Vagina (tissue), 2 donors: ENCODE measurements around the gene AVPR1B. TPM values are rescaled to one million over a fixed set of nuclear protein-coding genes. Genes with fewer than 3 reads are reported as not detected.

Experiments
- DNase-seq, 2 donors: peaks; one replicate each; pipeline ENCODE4 v3.0.0-alpha.2; 2017; ENCODE audit errors: extremely low spot score in 2 of 2
- H3K27ac ChIP-seq: fragments of 200-600 bp; sonication (generic); one replicate; pipeline ENCODE4 v1.5.1; 2019
- H3K27me3 ChIP-seq: fragments of 200-600 bp; sonication (generic); one replicate; pipeline ENCODE4 v1.5.1; 2019
- H3K36me3 ChIP-seq, 2 donors: fragments of 200-600 bp; sonication (generic); one replicate each; pipeline ENCODE4 v1.5.1; 2017 to 2019
- H3K4me1 ChIP-seq: fragments of 200-600 bp; sonication (generic); one replicate; pipeline ENCODE4 v1.5.1; 2019
- H3K4me3 ChIP-seq, 2 donors: fragments of 200-600 bp; sonication (generic); 1 replicate in 1 of 2; 2 replicates in 1 of 2; pipeline ENCODE4 v1.5.1; 2016 to 2019
- H3K9me3 ChIP-seq: fragments of 200-600 bp; sonication (generic); one replicate; pipeline ENCODE4 v1.5.1; 2019
- CTCF ChIP-seq, 3 experiments: fragments of 450-650 bp in 2 of 3; fragments of 200-600 bp in 1 of 3; sonication (generic) in 1 of 3; IDR thresholded peaks; one replicate each; pipeline ENCODE4 v1.5.1; 2017 to 2019; ENCODE audit warnings: antibody characterized with exemption in 3 of 3, mild to moderate bottlenecking in 2 of 3, moderate library complexity in 2 of 3
- POLR2A ChIP-seq, 2 donors: fragments of 450-650 bp; IDR thresholded peaks; one replicate each; pipeline ENCODE4 v1.6.1; 2017; ENCODE audit warnings: antibody characterized with exemption in 2 of 2, mild to moderate bottlenecking in 2 of 2, moderate library complexity in 2 of 2
- POLR2AphosphoS5 ChIP-seq, 2 donors: sonication (generic); formaldehyde crosslinking; IDR thresholded peaks; one replicate each; pipeline ENCODE4 v1.9.0; 2017; ENCODE audit warnings: antibody characterized with exemption in 2 of 2, mild to moderate bottlenecking in 2 of 2, low read depth in 1 of 2; ENCODE audit not compliant: insufficient read depth in 1 of 2
- intact Hi-C: fragments of 100-400 bp; cut with DNase I; formaldehyde crosslinking; loops from one replicate; pipeline ENCODE4 v1.15.1; 2023
- total RNA-seq: library from RNA; depleted of rRNA; stranded (reverse); fragments of >200 nt; gene quantifications from one replicate; pipeline ENCODE4 v1.2.3, GENCODE V29; 2016

AVPR1B gene
- total RNA-seq, 1 donor from 2014 or later: not detected

- H3K4me3 ChIP-seq: no peak overlapping the region
- H3K9me3 ChIP-seq: no peaks in the 10 kb centered on the region
- no peaks in the 10 kb centered on the region for H3K36me3 ChIP-seq
- intact Hi-C loops: no loop called here
- H3K27ac ChIP-seq: no peak overlapping the region
- no peaks in the 10 kb centered on the region for H3K4me1 ChIP-seq
- TF ChIP-seq POLR2A (IDR thresholded peaks at IDR 0.05) (no peak), CTCF (IDR thresholded peaks at IDR 0.05) (no peak), POLR2AphosphoS5 (IDR thresholded peaks at IDR 0.05; ENCODE audit: insufficient read depth in 1 of 2, low read depth in 1 of 2) (no peak)
- no peaks in the 10 kb centered on the region for H3K27me3 ChIP-seq
- no peak for DNase-seq
Measured at GRCh38 chr1:206087091-206087490, 30.1 kb downstream of the AVPR1B start.

GRCh38 chr1:206083750-206084149 is 33.4 kb downstream of the AVPR1B start:
- H3K27ac ChIP-seq: no peak overlapping the region
- no peaks in the 10 kb centered on the region for H3K9me3 ChIP-seq
- intact Hi-C loops: no loop called here
- no peaks in the 10 kb centered on the region for H3K4me1 ChIP-seq
- H3K36me3 ChIP-seq: no peaks in the 10 kb centered on the region
- DNase-seq: no peak
- H3K27me3 ChIP-seq: no peaks in the 10 kb centered on the region
- TF ChIP-seq POLR2A (IDR thresholded peaks at IDR 0.05): no peak
- TF ChIP-seq CTCF (IDR thresholded peaks at IDR 0.05): no peak
- no peak overlapping the region for H3K4me3 ChIP-seq

DNA sequence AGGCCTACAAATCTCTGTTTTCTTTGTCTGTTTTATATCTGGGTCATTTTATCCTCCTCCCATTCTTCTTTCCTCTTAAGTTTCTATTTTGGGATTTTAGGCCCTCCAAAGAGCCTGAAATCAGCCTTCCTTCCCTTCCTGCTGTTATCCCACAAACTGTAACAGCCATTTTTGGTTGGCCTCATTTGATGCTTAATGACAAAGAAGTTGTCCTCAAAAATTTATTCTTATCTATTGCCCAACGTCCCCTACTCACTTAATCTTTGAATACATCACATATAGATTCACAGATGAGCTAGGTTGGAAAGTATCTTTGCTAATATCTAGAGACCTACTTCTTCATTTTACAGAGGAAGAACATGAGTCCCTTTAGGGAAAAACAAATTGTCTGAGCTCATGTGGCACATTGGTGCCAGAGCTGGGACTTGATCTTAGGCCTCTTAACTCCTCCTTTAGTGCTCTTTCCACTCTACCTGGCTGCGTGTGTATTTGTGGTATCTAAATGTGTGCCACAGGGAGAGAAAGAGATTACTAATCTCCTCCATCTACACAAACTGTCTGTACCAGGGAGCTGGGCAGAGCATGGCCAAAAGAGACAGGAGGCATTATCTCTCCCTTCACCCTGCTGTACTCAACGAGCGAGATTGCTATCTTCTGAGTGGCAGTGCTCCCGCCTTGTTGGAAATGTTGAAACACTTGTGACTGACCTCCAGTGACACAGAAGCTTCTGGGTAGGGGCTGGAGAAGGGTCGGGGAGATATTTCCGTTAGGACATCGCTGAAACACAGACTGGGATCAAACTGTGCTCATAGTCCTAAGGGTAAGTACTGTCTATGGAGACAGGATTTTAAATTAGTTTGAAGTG is 34.1 kb downstream of the AVPR1B start:
- H3K36me3 ChIP-seq: no peaks in the 10 kb centered on the region
- H3K4me1 ChIP-seq: no peaks in the 10 kb centered on the region
- no peaks in the 10 kb centered on the region for H3K27me3 ChIP-seq
- TF ChIP-seq POLR2A (IDR thresholded peaks at IDR 0.05) (no peak), CTCF (IDR thresholded peaks at IDR 0.05) (no peak), POLR2AphosphoS5 (IDR thresholded peaks at IDR 0.05; ENCODE audit: insufficient read depth in 1 of 2, low read depth in 1 of 2) (no peak)
- intact Hi-C loops: no loop called here
- H3K4me3 ChIP-seq: no peak overlapping the region
- H3K27ac ChIP-seq: no peak overlapping the region
- H3K9me3 ChIP-seq: no peaks in the 10 kb centered on the region
- no peak for DNase-seq

DNA sequence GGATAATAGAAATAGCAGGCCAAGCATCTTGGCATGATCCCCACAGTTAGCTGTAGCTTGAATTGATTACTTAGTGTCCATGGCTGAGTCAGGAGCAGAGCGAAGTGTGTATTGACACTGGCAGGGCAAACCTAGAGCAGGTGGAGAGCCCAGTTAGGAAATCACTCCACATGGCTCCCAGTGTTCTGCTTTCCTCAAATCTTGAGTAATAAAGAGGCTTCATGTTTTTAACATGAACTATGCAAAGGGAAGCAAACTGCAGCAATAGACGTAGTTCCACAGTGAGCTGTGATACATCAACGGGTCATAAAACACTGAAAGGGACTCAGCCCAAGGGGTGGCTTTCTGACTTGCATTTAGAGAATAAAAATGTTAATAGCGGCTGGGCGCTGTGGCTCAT is 35.3 kb downstream of the AVPR1B start:
- H3K4me1 ChIP-seq: no peaks in the 10 kb centered on the region
- H3K4me3 ChIP-seq: no peak overlapping the region
- H3K27me3 ChIP-seq: no peaks in the 10 kb centered on the region
- intact Hi-C loops: no loop called here
- no peaks in the 10 kb centered on the region for H3K36me3 ChIP-seq
- DNase-seq: no peak
- H3K27ac ChIP-seq: no peak overlapping the region
- TF ChIP-seq CTCF (IDR thresholded peaks at IDR 0.05) (no peak), POLR2AphosphoS5 (IDR thresholded peaks at IDR 0.05; ENCODE audit: insufficient read depth in 1 of 2, low read depth in 1 of 2) (no peak), POLR2A (IDR thresholded peaks at IDR 0.05) (no peak)
- no peaks in the 10 kb centered on the region for H3K9me3 ChIP-seq

GRCh38 chr1:206080026-206080820 is 37.0 kb downstream of the AVPR1B start:
- H3K9me3 ChIP-seq: no peaks in the 10 kb centered on the region
- no peak overlapping the region for H3K4me3 ChIP-seq
- intact Hi-C loops: no loop called here
- no peak for DNase-seq
- no peaks in the 10 kb centered on the region for H3K27me3 ChIP-seq
- H3K4me1 ChIP-seq: peaks cover 7% of the 10 kb centered on the region
- no peaks in the 10 kb centered on the region for H3K36me3 ChIP-seq
- TF ChIP-seq CTCF (IDR thresholded peaks at IDR 0.05) (no peak), POLR2AphosphoS5 (IDR thresholded peaks at IDR 0.05; ENCODE audit: insufficient read depth in 1 of 2, low read depth in 1 of 2) (no peak), POLR2A (IDR thresholded peaks at IDR 0.05) (no peak)
- H3K27ac ChIP-seq: no peak overlapping the region
